Activated naive CD4-positive, alpha-beta T cell (primary cell): ENCODE measurements around the gene PDYN.

Experiments
- DNase-seq, 4 experiments: peaks; one replicate each; lab custom pipeline; 2025; lab: John Stamatoyannopoulos, UW

The PDYN gene

DNA sequence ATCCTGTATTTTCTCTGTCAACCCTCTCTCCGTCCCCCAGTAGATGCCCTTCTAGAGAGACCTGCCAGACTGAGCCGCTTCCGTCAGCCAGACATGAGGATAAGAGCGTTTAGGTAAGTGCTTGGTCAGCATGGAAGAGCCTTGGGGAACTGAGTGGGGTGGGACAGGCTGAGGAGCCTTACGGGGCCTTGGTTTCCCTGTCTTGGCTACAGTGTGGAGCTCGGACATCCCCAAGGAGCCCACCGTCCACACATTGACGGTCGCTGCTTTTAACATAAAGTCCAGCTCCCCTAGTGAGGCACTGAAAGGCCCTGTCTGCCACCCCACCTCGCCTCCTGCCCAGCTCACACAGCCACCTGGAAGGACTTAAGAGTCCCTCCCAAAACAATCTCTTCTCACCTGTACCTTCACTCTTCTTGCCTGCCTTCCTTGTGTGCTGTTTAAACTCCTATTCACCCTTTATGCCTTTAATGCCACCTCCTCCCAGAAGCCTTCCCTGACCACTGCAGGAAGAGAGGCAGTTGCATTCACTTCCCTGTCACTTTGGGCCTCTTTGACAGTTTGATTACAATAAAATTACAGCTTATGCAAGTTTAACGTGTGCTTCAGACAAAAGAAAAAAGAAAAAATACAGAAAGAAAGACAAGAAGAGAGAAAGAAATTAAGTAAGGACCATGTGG is 42.3 kb downstream of the PDYN start:
- no peak for DNase-seq

DNA sequence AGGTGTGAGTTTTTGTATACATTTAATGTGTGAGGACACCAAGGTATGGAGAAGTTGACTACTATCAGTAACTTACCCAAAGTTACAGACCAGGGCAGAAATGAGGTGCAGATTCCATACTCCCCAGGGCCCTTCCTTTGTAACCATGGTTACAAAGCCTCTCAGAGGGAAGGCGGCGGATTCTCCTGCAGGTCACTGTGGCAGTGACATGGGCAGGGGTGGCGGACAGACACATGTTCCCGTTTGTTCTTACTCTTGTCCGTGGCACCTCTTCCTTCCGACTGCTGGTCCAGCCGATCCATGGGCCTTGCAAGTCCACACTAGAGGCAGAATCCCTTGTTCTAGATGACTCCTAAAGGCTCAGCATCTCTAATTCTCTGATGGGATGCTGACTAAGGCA is 43.0 kb downstream of the PDYN start:
- no peak for DNase-seq

DNA sequence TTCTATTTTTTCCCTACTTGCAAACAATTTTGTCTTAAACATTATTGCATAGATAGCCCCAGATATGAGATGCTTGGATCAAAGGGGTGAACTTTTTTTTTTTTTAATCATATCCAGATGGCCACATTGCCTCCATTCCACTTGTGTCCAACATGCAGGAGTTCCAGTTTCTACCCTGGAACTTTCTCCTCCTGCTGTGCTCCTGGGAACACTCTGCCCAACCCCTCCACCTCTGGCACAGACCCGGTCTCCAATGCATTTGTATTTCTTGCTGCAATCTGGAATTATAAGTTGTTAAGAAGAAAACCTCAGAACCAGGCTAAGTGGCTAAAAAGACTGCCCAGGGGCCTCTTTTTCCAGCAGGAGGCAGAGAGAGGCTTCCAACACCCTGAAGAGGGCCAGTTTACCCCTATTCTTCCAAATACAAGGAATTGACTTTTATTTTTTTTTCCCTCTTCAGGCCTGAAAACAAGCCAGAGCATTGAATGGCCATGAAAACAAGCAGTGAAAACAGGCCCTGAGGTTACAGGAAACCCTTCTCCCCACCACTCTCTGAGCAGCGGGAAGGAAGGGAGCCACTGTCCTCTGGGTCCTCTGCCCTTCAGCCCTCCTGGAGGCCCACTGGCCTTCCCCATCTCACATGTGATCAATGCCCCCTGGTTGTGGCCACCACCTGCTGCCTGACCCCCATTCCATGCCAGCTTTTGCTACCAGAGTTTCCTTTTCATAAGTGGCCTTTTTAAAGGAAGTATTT is 44.3 kb downstream of the PDYN start:
- DNase-seq, result no peak

DNA sequence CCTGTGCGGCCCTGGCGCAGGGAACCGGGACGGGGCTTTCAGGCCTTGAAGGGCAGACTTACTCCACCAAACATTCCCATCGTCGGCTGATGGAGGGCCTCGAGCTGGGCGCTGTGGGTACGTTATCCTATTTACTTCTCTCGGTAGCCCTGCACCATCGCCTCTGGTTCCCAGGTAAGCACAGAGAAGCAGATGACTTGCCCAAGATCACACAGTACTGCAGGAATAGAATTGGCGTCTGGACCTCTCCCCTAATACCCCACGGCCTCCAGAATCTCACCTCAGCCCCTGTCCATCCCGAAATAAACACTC is 46.4 kb downstream of the PDYN start:
- no peak for DNase-seq

DNA sequence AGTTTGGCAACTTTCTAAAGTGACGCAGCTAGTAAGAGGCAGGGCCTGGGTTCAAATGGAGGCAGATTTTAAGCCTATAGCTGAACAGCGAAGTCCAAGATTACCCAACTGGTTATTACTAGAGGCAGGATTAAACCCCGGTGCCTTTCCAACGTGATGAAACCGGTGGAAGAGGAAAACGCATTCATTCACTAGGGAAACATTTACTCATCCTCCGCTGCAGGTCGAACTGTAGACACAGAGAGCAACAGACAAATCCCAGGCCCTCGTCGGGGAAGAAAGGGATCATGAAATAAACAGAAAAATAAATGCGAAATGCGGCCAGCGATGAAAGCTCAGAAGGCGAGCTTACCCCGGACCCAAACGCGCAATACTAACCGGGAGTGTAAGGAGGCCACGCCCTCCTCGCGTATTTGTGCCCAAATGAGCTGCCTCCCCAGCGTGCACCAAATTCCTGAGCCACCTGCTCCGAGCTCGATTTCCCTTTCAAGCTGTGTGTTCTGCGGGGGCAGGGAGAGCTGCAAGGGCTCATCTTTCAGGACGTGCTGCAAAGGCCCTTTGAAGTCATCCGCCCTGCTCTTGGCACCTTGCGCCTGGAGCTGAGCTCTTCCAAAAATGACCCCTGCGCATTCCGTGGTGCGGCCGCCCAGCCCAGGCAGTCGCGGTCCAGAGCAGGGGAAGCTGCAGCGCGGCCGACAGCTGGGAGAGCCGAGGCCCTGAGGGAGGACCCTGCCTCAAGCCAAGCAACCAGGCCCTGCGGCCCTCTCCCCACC is 46.9 kb downstream of the PDYN start:
- no peak for DNase-seq

DNA sequence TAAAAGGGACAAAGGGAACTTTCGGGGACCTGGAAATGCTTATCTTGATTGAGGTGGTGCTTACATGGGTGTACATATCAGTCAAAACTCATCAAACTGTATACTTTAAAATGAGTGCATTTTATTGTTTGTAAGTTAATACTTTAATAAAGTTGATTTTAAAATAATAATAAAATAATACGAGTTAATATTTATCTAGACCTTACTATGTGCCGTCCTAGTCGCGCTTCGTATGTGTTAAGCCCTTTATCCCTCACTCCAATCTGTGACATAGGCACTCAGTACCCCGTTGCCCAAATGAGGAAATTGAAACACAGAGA is 47.5 kb downstream of the PDYN start:
- no peak for DNase-seq

DNA sequence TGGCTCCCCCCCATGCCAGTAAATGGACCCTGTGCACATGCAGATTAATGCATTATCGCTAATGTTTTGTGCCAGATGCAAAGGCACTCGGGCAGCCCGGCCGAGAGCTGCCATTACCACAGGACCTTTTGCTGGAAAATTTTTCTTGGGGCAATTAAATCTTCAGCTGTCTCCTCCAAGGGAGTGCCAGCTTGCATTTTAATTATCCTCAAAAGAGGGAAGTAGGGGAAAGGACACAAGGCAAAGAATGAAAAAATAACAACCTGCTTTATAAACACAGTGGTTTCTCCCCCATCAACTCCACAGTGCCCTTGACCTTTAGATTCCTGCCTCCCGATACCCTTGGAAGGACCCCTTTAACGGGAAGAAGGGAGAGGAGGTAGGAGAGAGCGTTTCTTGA is 48.2 kb downstream of the PDYN start:
- no peak for DNase-seq

DNA sequence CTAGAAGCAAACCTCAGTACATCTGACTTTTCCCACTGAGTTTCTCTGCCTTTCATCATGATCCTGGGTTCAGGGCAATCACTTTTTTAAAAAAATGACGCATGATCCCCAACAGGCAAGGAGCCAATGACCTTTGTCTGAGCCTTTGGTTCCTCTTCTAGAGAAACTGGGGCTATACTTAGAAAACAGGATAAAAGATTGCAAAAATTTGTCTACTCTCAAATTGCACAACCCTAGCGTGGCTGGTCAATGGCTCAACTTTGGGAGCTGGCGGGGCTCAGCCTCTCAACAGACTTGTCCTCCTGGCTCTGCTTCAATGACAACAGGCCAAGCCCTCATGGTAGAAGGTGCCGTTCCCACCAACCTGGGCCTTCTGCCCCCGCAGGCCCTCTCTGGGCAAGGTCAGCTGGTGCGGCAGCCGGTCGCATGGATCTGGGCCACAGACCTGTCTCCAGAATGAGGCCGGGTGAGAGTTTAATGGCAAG is 48.7 kb downstream of the PDYN start:
- no peak for DNase-seq

DNA sequence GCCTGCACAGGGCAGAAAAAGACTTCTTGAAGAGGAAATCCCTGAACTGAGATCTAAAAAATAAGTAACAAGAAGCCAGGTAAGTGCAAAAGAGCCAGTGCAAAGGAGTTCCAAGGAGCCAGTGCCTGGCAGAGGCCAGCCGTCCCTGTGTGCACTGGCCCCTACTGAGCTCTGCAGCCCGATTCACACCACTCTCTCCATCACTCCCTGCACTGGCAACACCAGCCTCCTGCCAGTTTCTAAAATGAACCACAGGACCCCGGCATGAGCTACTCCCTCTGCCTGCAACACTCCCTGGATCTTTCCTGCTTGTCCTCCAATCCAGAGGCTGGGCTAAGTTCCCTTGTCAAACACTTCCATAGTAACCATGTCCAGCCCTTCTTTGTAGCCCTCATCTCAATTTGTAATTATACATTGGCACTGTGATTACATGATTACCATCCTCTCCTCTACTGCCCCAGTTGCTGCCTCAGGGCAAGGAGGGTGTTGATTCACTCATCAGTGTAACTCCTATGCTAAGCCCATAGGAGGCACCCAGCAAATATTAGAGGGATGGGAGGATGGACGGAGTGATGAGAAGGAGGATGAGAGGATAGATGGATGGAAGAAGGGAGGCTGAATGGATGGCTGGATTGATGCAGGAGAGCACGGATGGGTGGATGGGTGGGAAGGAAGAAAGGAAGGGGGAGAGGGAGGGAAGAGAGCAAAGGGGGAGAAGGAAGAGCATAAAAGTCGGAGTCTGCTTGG is 49.3 kb downstream of the PDYN start:
- DNase-seq, result no peak

DNA sequence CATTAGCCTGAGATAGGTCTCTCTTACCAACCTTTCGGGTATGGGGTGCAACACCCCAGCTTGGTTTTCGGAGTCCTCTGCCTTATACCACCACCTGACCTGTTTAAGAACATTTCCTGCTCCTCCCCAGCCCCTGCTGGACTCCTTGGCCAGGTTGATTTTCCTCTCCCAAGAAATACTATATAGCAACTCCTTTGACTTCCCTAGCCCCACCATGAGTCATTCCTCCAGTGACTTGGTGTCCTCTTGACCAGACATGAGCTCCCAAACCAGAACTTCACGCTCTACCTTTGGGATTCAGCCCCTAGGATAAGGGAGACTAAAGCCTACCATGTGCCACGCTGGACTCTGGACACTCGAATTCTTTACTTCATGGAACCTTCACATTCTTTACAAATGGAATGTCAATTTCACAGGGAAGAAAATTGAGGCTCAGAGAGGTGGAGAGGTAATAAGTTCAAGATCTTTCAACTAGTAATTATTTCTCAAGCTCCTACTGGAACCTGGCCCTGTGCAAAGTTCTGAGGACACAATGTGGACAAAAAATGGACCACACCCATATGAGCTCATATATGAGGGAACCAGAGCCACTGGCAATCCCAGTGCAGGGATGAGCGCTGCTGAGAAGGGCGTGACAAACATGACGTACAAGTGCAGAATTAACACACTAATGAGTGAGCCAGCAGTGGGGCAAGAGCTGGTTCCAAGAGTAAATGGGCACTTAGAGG is 50.4 kb downstream of the PDYN start:
- DNase-seq, result no peak

DNA sequence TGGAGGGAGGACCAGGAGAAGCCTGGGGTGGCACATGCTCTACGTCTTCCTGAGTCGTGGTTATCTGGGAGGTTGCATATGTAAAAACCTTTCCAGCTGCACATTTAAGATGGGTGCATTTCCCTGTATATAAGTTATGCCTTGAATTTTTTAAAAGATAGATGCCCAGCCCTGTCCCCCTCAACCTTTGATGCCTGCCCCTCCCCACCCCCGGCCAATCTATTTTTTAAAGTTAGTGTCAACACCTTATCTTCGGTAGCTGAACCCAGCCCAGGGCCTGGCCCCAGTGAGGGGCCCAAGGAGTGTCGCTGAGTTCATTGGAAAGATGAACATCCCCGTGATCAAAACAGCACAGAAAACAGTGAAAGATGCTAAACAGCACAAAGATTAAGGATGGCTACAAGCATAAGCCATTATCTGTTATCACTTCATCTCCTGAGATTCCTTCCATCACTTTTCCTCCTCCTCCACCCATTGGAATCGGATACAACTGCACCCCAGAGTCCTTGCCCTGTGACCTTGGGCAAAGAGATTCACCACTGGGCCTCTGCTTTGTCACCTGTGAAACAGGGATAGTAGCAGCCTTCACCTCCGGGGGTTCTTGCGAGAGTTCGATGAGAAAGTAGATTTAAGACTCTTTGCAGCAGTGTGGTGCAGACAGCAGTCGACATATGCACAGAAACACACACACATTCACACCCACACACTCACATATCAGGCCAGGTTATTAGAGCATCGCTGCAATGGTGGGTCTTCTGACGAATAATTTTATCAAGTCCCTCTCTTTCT is 51.2 kb downstream of the PDYN start:
- no peak for DNase-seq

DNA sequence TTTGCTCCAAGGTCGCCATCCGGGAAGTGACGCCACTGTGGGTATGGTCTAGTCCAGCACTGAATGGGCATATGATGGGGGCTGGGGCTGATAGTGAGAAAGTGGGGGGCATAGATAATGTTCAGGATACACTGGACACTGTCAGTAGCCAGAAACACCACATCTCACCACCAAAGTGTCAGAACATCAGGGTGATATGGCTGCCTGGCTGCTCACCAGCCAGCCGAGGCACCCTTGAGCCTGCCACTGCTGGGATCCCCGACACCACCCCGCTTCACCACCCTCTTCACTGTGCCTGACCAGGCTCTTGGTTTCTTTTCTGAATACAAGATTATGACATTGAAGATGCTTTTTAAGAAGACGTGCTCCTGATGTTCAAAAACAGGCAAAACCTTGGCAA is 51.8 kb downstream of the PDYN start:
- DNase-seq, result no peak

DNA sequence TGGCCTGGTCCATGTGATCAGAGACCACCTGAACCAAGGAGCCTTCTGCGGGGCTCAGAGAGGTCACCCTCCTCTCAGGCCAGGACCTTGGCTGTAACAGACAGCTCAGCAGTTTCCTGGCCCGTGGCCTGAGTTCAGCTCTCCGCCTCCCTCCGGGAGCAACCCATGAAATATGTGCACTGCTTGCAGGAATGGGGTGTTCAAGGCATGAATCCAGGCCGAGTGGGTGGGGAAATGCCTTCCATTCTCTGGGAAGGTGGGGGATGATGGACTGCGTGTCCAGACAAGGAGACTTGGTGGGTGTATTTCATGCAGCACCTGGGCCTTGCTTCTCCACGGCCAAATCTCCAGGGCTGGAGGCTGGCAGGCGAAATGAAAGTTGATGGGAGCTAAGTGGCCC is 52.6 kb downstream of the PDYN start:
- DNase-seq, result no peak

DNA sequence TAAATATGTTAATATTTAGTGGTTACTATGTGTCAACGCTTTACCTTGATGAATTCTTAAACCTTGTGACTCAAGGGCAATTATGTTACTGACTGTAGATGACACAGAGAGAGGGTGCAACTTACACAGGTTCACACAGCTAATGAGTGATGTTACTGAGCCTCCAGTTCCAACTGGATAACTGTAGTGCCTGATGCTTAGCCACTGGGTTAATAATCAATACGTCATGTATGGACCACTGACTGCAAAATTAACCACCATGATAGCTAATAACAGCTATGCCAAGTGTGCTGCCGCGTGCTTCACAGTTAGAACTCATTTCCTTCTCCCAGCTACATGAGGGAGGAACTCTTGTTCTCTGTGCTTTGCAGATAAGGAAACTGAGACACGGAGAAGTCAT is 53.3 kb downstream of the PDYN start:
- DNase-seq, result no peak

DNA sequence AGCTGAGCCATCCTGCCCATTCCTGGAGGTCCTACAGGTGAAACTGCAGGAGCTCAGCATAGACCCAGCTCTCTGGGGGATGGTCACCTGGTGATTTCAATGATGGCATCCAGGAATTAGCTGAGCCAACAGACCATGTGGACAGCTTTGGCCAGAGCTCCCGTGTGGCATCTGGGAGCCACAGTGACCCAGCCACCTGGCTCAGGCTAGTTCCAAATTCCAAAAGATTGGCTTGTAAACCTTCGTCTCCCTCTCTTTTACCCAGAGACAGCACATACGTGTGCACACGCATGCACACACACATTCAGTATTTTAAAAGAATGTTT is 54.6 kb downstream of the PDYN start:
- DNase-seq, result no peak

DNA sequence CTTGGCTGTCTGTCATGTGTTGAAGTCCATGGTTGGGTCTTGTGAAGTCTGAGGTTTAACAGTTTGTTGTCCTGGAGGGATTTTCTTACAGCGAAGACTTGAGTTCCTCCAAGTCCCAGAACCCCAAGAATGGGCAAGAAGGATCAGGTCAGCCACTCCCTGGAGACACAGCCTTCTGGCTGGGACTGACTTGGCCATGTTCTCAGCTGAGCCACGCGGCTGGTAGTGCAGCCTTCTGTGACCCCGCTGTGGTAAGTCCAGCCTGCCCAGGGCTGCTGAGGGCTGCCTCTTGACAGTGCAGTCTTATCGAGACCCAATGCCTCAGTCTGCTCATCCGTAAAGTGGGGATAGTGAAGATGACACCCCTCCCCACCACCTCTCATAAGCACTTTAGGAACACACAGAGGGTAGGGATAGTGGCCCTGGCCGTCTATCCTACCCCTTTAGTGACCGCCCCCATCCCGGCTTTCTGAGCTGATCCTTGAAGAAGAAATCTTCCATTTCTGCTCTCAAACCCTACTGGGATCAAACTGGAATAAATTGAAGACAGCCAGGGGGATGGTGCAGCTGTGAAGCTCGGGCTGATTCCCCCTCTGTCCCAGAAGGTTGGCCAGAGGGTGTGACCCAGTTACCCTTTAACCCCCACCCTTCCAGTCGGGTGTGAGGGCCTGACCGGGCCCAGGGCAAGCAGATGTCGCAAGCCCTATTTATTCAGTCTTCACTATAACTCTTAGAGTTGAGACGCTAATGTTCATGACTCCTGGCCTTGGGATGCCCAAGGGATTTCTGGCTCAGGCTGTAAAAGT is 55.2 kb downstream of the PDYN start:
- no peak for DNase-seq

DNA sequence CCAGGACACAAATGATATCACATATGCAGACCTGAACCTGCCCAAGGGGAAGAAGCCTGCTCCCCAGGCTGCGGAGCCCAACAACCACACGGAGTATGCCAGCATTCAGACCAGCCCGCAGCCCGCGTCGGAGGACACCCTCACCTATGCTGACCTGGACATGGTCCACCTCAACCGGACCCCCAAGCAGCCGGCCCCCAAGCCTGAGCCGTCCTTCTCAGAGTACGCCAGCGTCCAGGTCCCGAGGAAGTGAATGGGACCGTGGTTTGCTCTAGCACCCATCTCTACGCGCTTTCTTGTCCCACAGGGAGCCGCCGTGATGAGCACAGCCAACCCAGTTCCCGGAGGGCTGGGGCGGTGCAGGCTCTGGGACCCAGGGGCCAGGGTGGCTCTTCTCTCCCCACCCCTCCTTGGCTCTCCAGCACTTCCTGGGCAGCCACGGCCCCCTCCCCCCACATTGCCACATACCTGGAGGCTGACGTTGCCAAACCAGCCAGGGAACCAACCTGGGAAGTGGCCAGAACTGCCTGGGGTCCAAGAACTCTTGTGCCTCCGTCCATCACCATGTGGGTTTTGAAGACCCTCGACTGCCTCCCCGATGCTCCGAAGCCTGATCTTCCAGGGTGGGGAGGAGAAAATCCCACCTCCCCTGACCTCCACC is 56.4 kb downstream of the PDYN start:
- DNase-seq, result no peak

DNA sequence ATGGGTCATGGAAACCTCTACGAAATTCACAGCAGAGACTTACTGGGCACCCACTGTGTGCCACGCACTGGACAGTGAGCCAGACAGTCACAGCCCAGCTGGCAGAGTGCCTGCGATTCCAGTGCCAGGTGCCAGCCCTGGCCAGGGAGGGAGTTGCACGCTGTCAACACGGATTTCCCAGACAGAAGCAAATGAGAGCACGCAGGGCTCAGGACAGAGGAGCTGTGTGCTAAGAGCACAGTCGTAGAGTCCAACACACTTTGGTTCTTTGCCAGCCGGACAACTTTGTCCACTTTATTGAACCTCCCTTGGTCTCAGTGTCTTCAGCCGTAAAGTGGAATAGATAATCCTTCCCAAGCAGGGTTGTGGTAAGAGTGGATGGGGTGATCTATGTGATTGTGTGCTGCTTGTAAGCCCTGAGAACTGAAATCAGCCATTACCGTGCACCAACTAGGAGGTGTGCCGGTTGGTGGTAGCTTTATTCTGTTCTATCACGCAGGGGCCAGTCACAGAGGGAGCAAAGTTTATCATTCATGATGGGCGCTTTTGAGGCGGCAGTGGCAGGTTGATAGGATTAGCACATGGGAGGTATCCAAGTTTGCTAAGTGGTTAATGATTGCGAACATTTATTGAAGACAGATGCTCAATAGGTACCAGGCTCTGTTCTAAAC is 58.0 kb downstream of the PDYN start:
- no peak for DNase-seq
